IMR-90 (cell line): ENCODE results near the gene ARRDC3. TPM values are rescaled to one million over a fixed set of nuclear protein-coding genes. Genes with fewer than 3 reads are reported as not detected.

Source experiments
- ATAC-seq: fragments of 200-7000 bp; cut with Tn5 transposase; 2 replicates; pipeline ENCODE4 v1.9.1; 2020; ENCODE audit warnings: low read depth, mild to moderate bottlenecking, moderate library complexity
- BruUV-seq: library from RNA; stranded (reverse); fragments of 400-500 nt; replicated peaks from 2 replicates; lab custom pipeline; 2021; lab: Mats Ljungman, UMichigan
- CTCF ChIA-PET: fragments of 300-600 bp; formaldehyde crosslinking; extraction: SDS; loops from one replicate; lab custom pipeline; 2021; ENCODE audit warnings: antibody characterized with exemption; lab: Yijun Ruan, JAX
- POLR2A ChIA-PET: fragments of 300-600 bp; sonication (Branson Sonifier 250); formaldehyde crosslinking; loops from one replicate; lab custom pipeline; 2022; ENCODE audit warnings: antibody characterized with exemption; ENCODE audit not compliant: unreplicated experiment; lab: Charles Lee
- DNase-seq: peaks from one replicate; pipeline ENCODE4 v3.0.0; 2013
- H2AFZ ChIP-seq: replicated peaks from 2 replicates; pipeline ENCODE3; 2013; ENCODE audit warnings: low read length, mild to moderate bottlenecking; ENCODE audit not compliant: poor library complexity
- H2AK5ac ChIP-seq: 2 replicates; pipeline ENCODE4 v1.6.1; 2013; ENCODE audit warnings: low read depth, low read length, inconsistent platforms
- H2AK9ac ChIP-seq: replicated peaks from 2 replicates; pipeline ENCODE3; 2013; ENCODE audit warnings: mild to moderate bottlenecking, low read depth, low read length, moderate library complexity; ENCODE audit not compliant: poor library complexity
- H2BK120ac ChIP-seq: 2 replicates; pipeline ENCODE4 v1.6.1; 2013; ENCODE audit warnings: low read depth, low read length, inconsistent platforms
- H2BK15ac ChIP-seq: 3 replicates; pipeline ENCODE4 v1.6.1; 2013; ENCODE audit warnings: low read depth, low read length, inconsistent platforms
- H2BK20ac ChIP-seq: 2 replicates; pipeline ENCODE4 v1.6.1; 2013; ENCODE audit warnings: low read depth, mild to moderate bottlenecking, inconsistent platforms, low read length, moderate library complexity
- H2BK5ac ChIP-seq: 2 replicates; pipeline ENCODE4 v1.6.1; 2013; ENCODE audit warnings: mild to moderate bottlenecking, low read depth, low read length, inconsistent platforms; ENCODE audit not compliant: poor library complexity, severe bottlenecking
- H3K14ac ChIP-seq: replicated peaks from 2 replicates; pipeline ENCODE4 v1.6.1; 2013; ENCODE audit warnings: low read depth, low read length, inconsistent platforms
- H3K18ac ChIP-seq: 2 replicates; pipeline ENCODE4 v1.6.1; 2013; ENCODE audit warnings: low read depth, low read length, control low read depth
- H3K23ac ChIP-seq: 2 replicates; pipeline ENCODE4 v1.6.1; 2013; ENCODE audit warnings: low read depth, low read length, inconsistent platforms
- H3K27ac ChIP-seq: 2 replicates; pipeline ENCODE4 v1.5.1; 2013; ENCODE audit warnings: mild to moderate bottlenecking, control low read depth, low read length; ENCODE audit not compliant: insufficient read depth
- H3K27me3 ChIP-seq: 2 replicates; pipeline ENCODE4 v1.6.1; 2013; ENCODE audit warnings: low read length; ENCODE audit not compliant: control insufficient read depth, insufficient read depth
- H3K36me3 ChIP-seq: 2 replicates; pipeline ENCODE4 v1.6.1; 2013; ENCODE audit warnings: low read length, mixed read lengths; ENCODE audit not compliant: control insufficient read depth, insufficient read depth
- H3K4ac ChIP-seq: 2 replicates; pipeline ENCODE4 v1.6.1; 2013; ENCODE audit warnings: low read depth, low read length, inconsistent platforms
- H3K4me1 ChIP-seq: 2 replicates; pipeline ENCODE4 v1.6.1; 2013; ENCODE audit warnings: low read length, mixed read lengths; ENCODE audit not compliant: control insufficient read depth, insufficient read depth
- H3K4me2 ChIP-seq: 2 replicates; pipeline ENCODE4 v1.6.1; 2013; ENCODE audit warnings: low read depth, mild to moderate bottlenecking, control low read depth, low read length, moderate library complexity
- H3K4me3 ChIP-seq: 2 replicates; pipeline ENCODE4 v1.5.1; 2013; ENCODE audit warnings: low read depth, mild to moderate bottlenecking, control low read depth, low read length, moderate library complexity; ENCODE audit not compliant: insufficient read depth
- H3K56ac ChIP-seq: 2 replicates; pipeline ENCODE4 v1.6.1; 2013; ENCODE audit warnings: low read length, inconsistent platforms; ENCODE audit not compliant: insufficient read depth; ENCODE audit errors: extremely low read depth
- H3K79me1 ChIP-seq, 2 experiments: 2 replicates each; pipeline ENCODE4 v1.6.1; 2013; ENCODE audit warnings: low read length in 2 of 2, inconsistent platforms in 1 of 2, low read depth in 1 of 2
- H3K9ac ChIP-seq: 2 replicates; pipeline ENCODE4 v1.6.1; 2013; ENCODE audit warnings: low read depth, low read length, control low read depth
- H3K9me1 ChIP-seq: 2 replicates; pipeline ENCODE4 v1.6.1; 2013; ENCODE audit warnings: low read length, inconsistent platforms; ENCODE audit not compliant: insufficient read depth
- H3K9me3 ChIP-seq: 2 replicates; pipeline ENCODE4 v1.6.1; 2013; ENCODE audit warnings: low read length; ENCODE audit not compliant: control insufficient read depth, insufficient read depth
- H4K20me1 ChIP-seq: 2 replicates; pipeline ENCODE4 v1.6.1; 2013; ENCODE audit warnings: low read length, inconsistent platforms; ENCODE audit not compliant: insufficient read depth
- H4K5ac ChIP-seq: 2 replicates; pipeline ENCODE4 v1.6.1; 2013; ENCODE audit warnings: mild to moderate bottlenecking, low read depth, low read length, control low read depth
- H4K8ac ChIP-seq, 2 experiments: 2 replicates each; pipeline ENCODE4 v1.6.1; 2013; ENCODE audit warnings: low read depth in 2 of 2, low read length in 2 of 2, control low read depth in 1 of 2, inconsistent platforms in 1 of 2
- H4K91ac ChIP-seq: 2 replicates; pipeline ENCODE4 v1.6.1; 2013; ENCODE audit warnings: low read depth, low read length, inconsistent platforms; ENCODE audit not compliant: insufficient read depth
- BHLHE40 ChIP-seq: fragments of 150-350 bp; IDR thresholded peaks from 2 replicates; pipeline ENCODE4 v1.6.1; 2016; ENCODE audit warnings: mild to moderate bottlenecking, low read depth, low read length
- CEBPB ChIP-seq: IDR thresholded peaks from 2 replicates; pipeline ENCODE4 v1.6.1; 2012; ENCODE audit warnings: low read depth, low read length, improper control_type of control experiment
- FOS ChIP-seq: fragments of 150-350 bp; IDR thresholded peaks from 2 replicates; pipeline ENCODE4 v1.6.1; 2016; ENCODE audit warnings: low read depth, low read length
- MAZ ChIP-seq: IDR thresholded peaks from 2 replicates; pipeline ENCODE4 v1.6.1; 2012; ENCODE audit warnings: low read depth, mild to moderate bottlenecking, low read length, improper control_type of control experiment, moderate library complexity, borderline replicate concordance
- MXI1 ChIP-seq: IDR thresholded peaks from 2 replicates; pipeline ENCODE4 v1.6.1; 2012; ENCODE audit warnings: low read depth, mild to moderate bottlenecking, low read length, moderate library complexity, borderline replicate concordance
- NFE2L2 ChIP-seq: fragments of 150-350 bp; IDR thresholded peaks from 2 replicates; pipeline ENCODE4 v1.6.1; 2016; ENCODE audit warnings: low read depth, mild to moderate bottlenecking, low read length
- RAD21 ChIP-seq: IDR thresholded peaks from 2 replicates; pipeline ENCODE4 v1.6.1; 2012; ENCODE audit warnings: low read length, improper control_type of control experiment
- RCOR1 ChIP-seq: IDR thresholded peaks from 2 replicates; pipeline ENCODE4 v1.6.1; 2012; ENCODE audit warnings: mild to moderate bottlenecking, low read length, improper control_type of control experiment; ENCODE audit not compliant: insufficient replicate concordance
- USF2 ChIP-seq: fragments of 150-350 bp; IDR thresholded peaks from 2 replicates; pipeline ENCODE4 v1.6.1; 2017; ENCODE audit warnings: mild to moderate bottlenecking, antibody characterized with exemption, low read length, low read depth
- WGBS, 2 experiments: methylation state at CpG; one replicate each; pipeline versions ENCODE4 v1.1.5 to v1.1.7; 2013; ENCODE audit warnings: missing lambda C conversion rate in 2 of 2; ENCODE audit not compliant: insufficient read length in 1 of 2; ENCODE audit errors: extremely low coverage in 2 of 2; 5-methylcytosine and 5-hydroxymethylcytosine counted together
- dilution Hi-C: fragments of 300-500 bp; cut with HindIII; formaldehyde crosslinking; loops from one replicate; pipeline ENCODE4 v1.14.3; 2018; ENCODE audit warnings: low sequenced_read_pairs; ENCODE audit not compliant: unreplicated experiment
- in situ Hi-C: fragments of 300-500 bp; cut with MboI; formaldehyde crosslinking; loops from 3 replicates; pipeline ENCODE4 v1.14.3; 2019; ENCODE audit warnings: low sequenced_read_pairs, inconsistent platforms, mixed read lengths
- intact Hi-C: fragments of 100-400 bp; cut with micrococcal nuclease; formaldehyde crosslinking; loops from 2 replicates; pipeline ENCODE4 v1.10.0; 2022
- polyA plus RNA-seq, 3 experiments: library from polyadenylated mRNA; depleted of rRNA; stranded (reverse); fragments of >200 nt; gene quantifications; 2 replicates each; pipeline ENCODE4 v1.2.3, GENCODE V29; 2012; ENCODE audit warnings: low replicate concordance in 1 of 3
- total RNA-seq: library from RNA; depleted of rRNA; stranded (reverse); fragments of >200 nt; gene quantifications from 2 replicates; pipeline ENCODE4 v1.2.3, GENCODE V29; 2012

ARRDC3 gene
- total and polyA plus RNA-seq, 2 of the 4 experiments (the other 2 are of a cell fraction), result 19.3 to 86.7 TPM

GRCh38 chr5:91340532-91340931 lies 42.6 kb downstream of the ARRDC3 start:
- no CpG with 5 or more reads among the region's 3 CpGs for WGBS, 2 experiments
- no peaks in the 10 kb centered on the region for H3K9me3 ChIP-seq
- H3K9ac ChIP-seq, result no peak overlapping the region
- no peak overlapping the region for H2AFZ ChIP-seq
- H2BK20ac ChIP-seq, result no peak overlapping the region
- H2AK9ac ChIP-seq, result no peak overlapping the region
- no peak overlapping the region for H2AK5ac ChIP-seq
- no peaks in the 10 kb centered on the region for H3K79me1 ChIP-seq
- in situ Hi-C loops (no loop called here), intact Hi-C loops (no loop called here), dilution Hi-C loops (no loop called here)
- H3K36me3 ChIP-seq, result no peaks in the 10 kb centered on the region
- CTCF ChIA-PET, result no interaction called here
- H3K4me1 ChIP-seq, result no peaks in the 10 kb centered on the region
- TF ChIP-seq NFE2L2 (no peak), USF2 (no peak), BHLHE40 (no peak), RCOR1 (no peak), FOS (no peak), MXI1 (no peak), RAD21 (no peak), MAZ (no peak), CEBPB (no peak)
- no peaks in the 10 kb centered on the region for H4K20me1 ChIP-seq
- no peak overlapping the region for H3K27ac ChIP-seq
- POLR2A ChIA-PET, result no interaction called here
- H3K9me1 ChIP-seq, result no peaks in the 10 kb centered on the region
- H2BK5ac ChIP-seq, result no peak overlapping the region
- ATAC-seq (no peak), DNase-seq (no peak)
- H3K4me2 ChIP-seq, result no peak overlapping the region
- no peak overlapping the region for H3K56ac ChIP-seq
- H3K27me3 ChIP-seq, result no peaks in the 10 kb centered on the region
- no peak overlapping the region for H3K18ac ChIP-seq
- no peak overlapping the region for H4K8ac ChIP-seq
- no peak overlapping the region for H4K5ac ChIP-seq
- no peak overlapping the region for H2BK120ac ChIP-seq
- H3K4ac ChIP-seq, result no peak overlapping the region
- BruUV-seq, result no TSS peak
- no peak overlapping the region for H4K91ac ChIP-seq
- H3K23ac ChIP-seq, result no peak overlapping the region
- H3K4me3 ChIP-seq, result no peak overlapping the region
- H2BK15ac ChIP-seq, result no peak overlapping the region
- H3K14ac ChIP-seq, result no peak overlapping the region
